Skeletal muscle tissue (tissue), 4 donors: ENCODE results near the gene DDX39B. TPM values are rescaled to one million over a fixed set of nuclear protein-coding genes. Genes with fewer than 3 reads are reported as not detected.

Experiments used
- H3K27ac ChIP-seq: one replicate; pipeline ENCODE4 v1.7.0; 2013; ENCODE audit warnings: mild to moderate bottlenecking, low read depth, low read length, inconsistent platforms
- H3K27me3 ChIP-seq, 3 donors: one replicate each; pipeline ENCODE4 v1.7.0; 2013; ENCODE audit warnings: low read length in 3 of 3; ENCODE audit not compliant: control insufficient read depth in 3 of 3, insufficient read depth in 3 of 3
- H3K36me3 ChIP-seq, 3 donors: one replicate each; pipeline ENCODE4 v1.7.0; 2013; ENCODE audit warnings: low read length in 3 of 3; ENCODE audit not compliant: control insufficient read depth in 3 of 3, insufficient read depth in 3 of 3
- H3K4me1 ChIP-seq, 3 donors: one replicate each; pipeline ENCODE4 v1.7.0; 2013; ENCODE audit warnings: low read length in 3 of 3, mild to moderate bottlenecking in 3 of 3; ENCODE audit not compliant: control insufficient read depth in 3 of 3, insufficient read depth in 3 of 3
- H3K4me3 ChIP-seq, 3 donors: one replicate each; pipeline ENCODE4 v1.7.0; 2013; ENCODE audit warnings: low read length in 3 of 3
- H3K9ac ChIP-seq, 3 donors: one replicate each; pipeline ENCODE4 v1.7.0; 2013; ENCODE audit warnings: low read length in 3 of 3, mild to moderate bottlenecking in 3 of 3, moderate library complexity in 2 of 3, low read depth in 1 of 3
- H3K9me3 ChIP-seq, 3 donors: one replicate each; pipeline ENCODE4 v1.7.0; 2013; ENCODE audit warnings: low read length in 3 of 3; ENCODE audit not compliant: control insufficient read depth in 3 of 3
- total RNA-seq: library from RNA; depleted of rRNA; stranded (reverse); fragments of >200 nt; gene quantifications from one replicate; pipeline ENCODE4 v1.2.3, GENCODE V29; 2014
- donor health status: Osteomylitis.

DDX39B gene
- total RNA-seq, 1 donor from 2014 or later: 436 TPM

GRCh38 chr6:31538805-31539400 lies 2.9 kb downstream of the DDX39B start:
- H3K4me3 ChIP-seq: peak overlapping the region in 1 of 3 donors; percentile 4
- H3K9ac ChIP-seq: peak overlapping the region; percentile 97 to 99 (median 99)
- H3K27me3 ChIP-seq: no peaks in the 10 kb centered on the region
- no peak overlapping the region for H3K27ac ChIP-seq
- peaks cover 55 to 60% (median 58%) of the 10 kb centered on the region in 3 donors for H3K36me3 ChIP-seq
- H3K4me1 ChIP-seq: peaks cover 28 to 41% (median 28%) of the 10 kb centered on the region in 3 donors
- no peaks in the 10 kb centered on the region for H3K9me3 ChIP-seq

DNA sequence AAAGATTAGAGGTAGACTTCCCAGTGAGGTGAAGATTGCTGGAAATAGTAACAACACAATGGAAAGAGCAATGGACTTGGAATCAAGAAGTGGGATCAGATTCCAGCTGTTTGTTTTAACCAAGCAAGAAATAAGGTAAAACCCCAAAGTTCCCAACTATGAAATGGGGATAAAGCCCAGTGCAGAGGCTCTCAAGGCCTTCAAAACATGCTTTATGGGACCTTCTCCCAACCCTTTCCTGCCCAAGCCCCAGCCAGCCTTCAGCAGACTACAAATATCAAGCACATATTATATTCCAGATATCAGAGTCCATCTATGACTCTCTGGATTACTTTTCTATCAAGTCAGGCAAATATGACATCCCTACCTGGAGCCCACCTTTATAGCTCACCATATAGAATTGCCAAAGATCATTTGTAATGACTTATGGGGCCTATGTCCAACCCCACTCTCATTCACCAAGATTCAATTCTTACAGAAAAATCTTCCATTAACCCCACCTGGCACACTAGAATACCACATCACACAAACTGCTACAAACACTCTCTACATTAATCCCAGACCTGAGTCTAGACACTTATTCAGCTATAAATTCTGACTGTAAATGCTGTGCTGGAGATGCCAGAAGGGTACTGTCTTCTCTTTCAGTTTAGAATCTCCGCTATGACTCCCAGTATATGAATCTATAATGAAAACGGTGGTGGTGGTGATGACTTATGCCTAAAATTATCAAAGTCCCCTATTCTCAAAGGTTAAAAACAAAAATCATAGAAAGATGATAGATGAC lies 6.1 kb downstream of the DDX39B start:
- H3K4me1 ChIP-seq: peaks cover 22 to 23% (median 22%) of the 10 kb centered on the region in 3 donors
- H3K27me3 ChIP-seq: no peaks in the 10 kb centered on the region
- no peaks in the 10 kb centered on the region for H3K9me3 ChIP-seq
- H3K36me3 ChIP-seq: peaks cover 76 to 88% (median 82%) of the 10 kb centered on the region in 3 donors
- no peak overlapping the region for H3K27ac ChIP-seq
- peak overlapping the region in 1 of 3 donors; percentile 15 for H3K9ac ChIP-seq
- no peak overlapping the region for H3K4me3 ChIP-seq

GRCh38 chr6:31534521-31535040 lies 7.2 kb downstream of the DDX39B start:
- Histone ChIP-seq H3K27me3 (no peaks in the 10 kb centered on the region), H3K4me3 (no peak overlapping the region), H3K9ac (no peak overlapping the region), H3K9me3 (no peaks in the 10 kb centered on the region), H3K27ac (no peak overlapping the region), H3K36me3 (peaks cover 79 to 90% (median 84%) of the 10 kb centered on the region in 3 donors), H3K4me1 (peaks cover 11% of the 10 kb centered on the region in 3 donors)

GRCh38 chr6:31534011-31534410 lies 7.8 kb downstream of the DDX39B start:
- no peaks in the 10 kb centered on the region for H3K27me3 ChIP-seq
- peaks cover 77 to 86% (median 82%) of the 10 kb centered on the region in 3 donors for H3K36me3 ChIP-seq
- H3K4me1 ChIP-seq: peaks cover 5% of the 10 kb centered on the region in 3 donors
- no peak overlapping the region for H3K4me3 ChIP-seq
- no peak overlapping the region for H3K9ac ChIP-seq
- H3K27ac ChIP-seq: no peak overlapping the region
- H3K9me3 ChIP-seq: no peaks in the 10 kb centered on the region

DNA sequence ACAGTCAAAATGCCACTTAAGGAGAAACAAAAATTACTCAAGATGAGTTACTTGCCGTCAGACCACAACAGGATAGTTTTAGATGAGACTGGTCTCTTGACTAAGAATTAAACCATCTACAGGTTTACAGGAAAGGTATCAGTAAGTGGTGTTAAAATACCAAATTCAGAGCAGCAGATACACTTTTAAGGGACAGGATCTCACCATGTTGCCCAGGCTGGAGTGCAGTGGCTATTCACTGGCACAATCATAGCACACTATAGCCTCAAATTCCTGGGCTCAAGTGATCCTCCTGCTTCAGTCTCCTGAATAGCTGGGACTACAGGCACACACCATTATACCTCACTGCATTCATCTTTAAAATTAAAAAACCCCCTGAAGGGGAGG lies 8.4 kb downstream of the DDX39B start:
- peaks cover under 1 to 2% (median under 1%) of the 10 kb centered on the region in 3 donors for H3K4me1 ChIP-seq
- no peak overlapping the region for H3K4me3 ChIP-seq
- H3K9me3 ChIP-seq: no peaks in the 10 kb centered on the region
- no peaks in the 10 kb centered on the region for H3K27me3 ChIP-seq
- peaks cover 72 to 81% (median 76%) of the 10 kb centered on the region in 3 donors for H3K36me3 ChIP-seq
- no peak overlapping the region for H3K9ac ChIP-seq
- no peak overlapping the region for H3K27ac ChIP-seq

DNA sequence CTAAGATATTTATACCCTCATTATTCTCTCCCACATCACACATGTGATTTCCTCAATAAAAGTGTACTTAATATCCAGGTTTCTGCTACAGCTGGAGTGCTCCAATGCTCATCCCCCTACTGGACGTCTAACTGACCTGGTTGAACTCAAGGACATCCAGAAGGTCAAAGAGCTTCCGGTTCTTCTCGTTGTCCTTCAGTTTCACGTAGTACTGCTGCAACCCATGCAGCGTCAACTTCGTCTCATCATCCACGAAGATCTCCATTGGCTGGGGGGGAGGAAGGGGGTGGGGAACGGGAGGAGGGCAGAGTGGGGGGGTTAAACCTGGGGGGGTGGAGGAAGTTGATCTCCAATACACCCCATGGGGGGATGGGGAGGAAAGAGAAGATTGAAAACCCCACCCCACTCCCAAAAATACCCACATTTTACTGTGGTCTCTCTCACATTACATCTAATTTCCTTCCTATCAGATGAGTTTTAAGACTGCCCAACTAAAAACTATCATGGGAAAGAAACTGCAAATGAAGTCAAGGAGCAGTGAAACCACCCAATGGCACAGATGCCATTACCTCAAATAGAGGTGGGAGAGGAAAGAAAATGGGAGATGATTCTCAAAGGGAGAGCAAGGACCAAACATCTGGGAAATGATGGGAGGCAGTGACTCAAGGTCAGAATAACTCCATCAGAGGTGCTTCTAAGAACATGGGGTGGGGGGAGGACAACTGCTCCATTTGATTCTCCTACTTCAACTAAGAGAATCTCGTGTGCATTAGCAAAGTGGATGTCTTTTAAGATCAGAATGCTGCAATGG lies 9.0 kb downstream of the DDX39B start:
- Histone ChIP-seq H3K27ac (no peak overlapping the region), H3K4me1 (peaks cover 3 to 4% (median 4%) of the 10 kb centered on the region in 3 donors), H3K4me3 (no peak overlapping the region), H3K27me3 (no peaks in the 10 kb centered on the region), H3K36me3 (peaks cover 66 to 75% (median 70%) of the 10 kb centered on the region in 3 donors), H3K9ac (no peak overlapping the region), H3K9me3 (no peaks in the 10 kb centered on the region)

GRCh38 chr6:31531771-31532643 lies 9.8 kb downstream of the DDX39B start:
- Histone ChIP-seq H3K27ac (no peak overlapping the region), H3K9ac (no peak overlapping the region), H3K4me1 (peaks cover 3 to 4% (median 4%) of the 10 kb centered on the region in 3 donors)

DNA sequence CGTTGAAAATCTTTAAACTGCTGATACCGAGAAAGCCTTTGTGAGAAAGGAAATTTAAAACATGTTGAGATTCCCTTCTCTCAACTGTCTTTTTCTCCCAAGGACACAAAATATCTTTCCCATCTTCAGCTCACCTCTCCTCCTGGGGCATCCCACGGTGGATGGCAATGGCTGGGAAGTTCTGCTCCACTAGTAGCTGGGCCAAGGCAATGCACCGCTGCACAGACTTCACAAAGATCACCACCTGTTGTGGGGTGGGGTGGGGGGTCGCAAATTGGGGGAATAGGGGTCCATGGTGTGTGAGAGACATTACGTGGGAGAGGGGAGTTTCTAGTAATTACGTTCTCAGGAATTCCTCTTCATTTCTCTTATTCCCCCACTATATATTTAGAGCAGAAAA lies 10.6 kb downstream of the DDX39B start:
- Histone ChIP-seq H3K27me3 (no peaks in the 10 kb centered on the region), H3K36me3 (peaks cover 53 to 62% (median 60%) of the 10 kb centered on the region in 3 donors), H3K4me3 (no peak overlapping the region), H3K4me1 (peaks cover 3 to 4% (median 4%) of the 10 kb centered on the region in 3 donors), H3K27ac (no peak overlapping the region), H3K9ac (no peak overlapping the region), H3K9me3 (no peaks in the 10 kb centered on the region)

More at GRCh38 chr6:31531771-31532643, 9.8 kb downstream of the DDX39B start:
- Histone ChIP-seq H3K9me3 (no peaks in the 10 kb centered on the region), H3K27me3 (no peaks in the 10 kb centered on the region), H3K36me3 (peaks cover 60 to 68% (median 65%) of the 10 kb centered on the region in 3 donors), H3K4me3 (no peak overlapping the region)

GRCh38 chr6:31530659-31531058 lies 11.1 kb downstream of the DDX39B start:
- no peaks in the 10 kb centered on the region for H3K9me3 ChIP-seq
- H3K36me3 ChIP-seq: peaks cover 48 to 57% (median 55%) of the 10 kb centered on the region in 3 donors
- no peak overlapping the region for H3K27ac ChIP-seq
- H3K4me3 ChIP-seq: no peak overlapping the region
- H3K27me3 ChIP-seq: no peaks in the 10 kb centered on the region
- no peak overlapping the region for H3K9ac ChIP-seq
- H3K4me1 ChIP-seq: peaks cover 3 to 4% (median 4%) of the 10 kb centered on the region in 3 donors
